ENCODE results near the gene BNC2. TPM values are rescaled to one million over a fixed set of nuclear protein-coding genes. Genes with fewer than 3 reads are reported as not detected.

Gene BNC2
- total and polyA plus RNA-seq, 2 donors, result 1.8 to 3.9 TPM

DNA sequence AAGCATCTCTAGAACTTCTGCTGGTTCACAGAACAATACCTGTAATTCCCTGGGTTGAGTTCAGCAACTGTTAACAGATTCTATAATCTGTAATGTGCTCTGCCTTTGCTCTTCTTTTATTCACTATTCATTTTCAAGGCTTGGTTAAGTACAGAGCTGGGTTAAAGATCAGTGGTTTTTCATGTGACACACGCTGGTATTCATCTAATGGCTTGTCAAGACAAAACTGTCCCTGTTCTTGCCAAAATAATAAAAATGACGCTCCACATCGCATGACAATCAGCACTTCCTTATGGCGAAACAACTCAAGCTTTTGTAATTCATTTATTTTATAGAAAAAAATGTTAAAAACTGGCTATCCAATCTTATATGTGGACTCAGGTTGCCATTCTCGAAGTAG is 137.9 kb downstream of the BNC2 start:
- 92% methylated on average over 5 of the region's 5 CpGs for WGBS
- DNase-seq (ENCODE audit: low read depth in 6 of 9, low spot score in 9 of 9), result no peak
- Histone ChIP-seq H3K27me3 (ENCODE audit: control insufficient read depth in 2 of 2, insufficient read depth in 1 of 2, low read length in 1 of 2) (peaks cover 7 to 17% of the 10 kb centered on the region in 2 donors), H3K27ac (ENCODE audit: low read depth in 1 of 2, low read length in 1 of 2) (no peak overlapping the region), H3K36me3 (ENCODE audit: control insufficient read depth in 2 of 2, insufficient read depth in 2 of 2, low read length in 1 of 2) (no peaks in the 10 kb centered on the region), H3K9me3 (ENCODE audit: control insufficient read depth in 2 of 2, insufficient read depth in 1 of 2, low read length in 1 of 2) (no peaks in the 10 kb centered on the region), H3K4me3 (ENCODE audit: low read length in 2 of 2) (no peak overlapping the region), H3K4me1 (ENCODE audit: control insufficient read depth in 2 of 2, insufficient read depth in 2 of 2, low read length in 2 of 2) (no peaks in the 10 kb centered on the region)

DNA sequence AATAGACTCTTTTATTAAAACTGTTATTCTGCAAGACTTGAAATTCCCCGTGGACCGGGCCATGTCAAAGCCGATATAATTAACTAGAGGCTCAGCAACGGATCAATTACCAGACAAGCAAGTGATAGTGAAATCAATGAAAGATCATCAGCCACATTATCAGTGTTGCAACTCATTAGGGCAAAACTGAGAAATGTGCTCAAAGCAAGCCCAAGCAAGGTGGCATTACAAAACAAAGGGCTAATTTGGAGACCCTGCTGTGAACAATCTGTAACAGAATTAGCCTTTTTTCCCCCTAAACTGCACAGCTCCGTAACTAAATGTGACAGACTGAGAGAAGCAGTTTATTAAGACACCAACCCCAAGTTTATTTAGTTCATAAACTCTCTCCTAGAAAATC is 140.3 kb downstream of the BNC2 start:
- peaks cover 16 to 32% of the 10 kb centered on the region in 2 donors for H3K27me3 ChIP-seq (ENCODE audit: control insufficient read depth in 2 of 2, insufficient read depth in 1 of 2, low read length in 1 of 2)
- H3K27ac ChIP-seq (ENCODE audit: low read depth in 1 of 2, low read length in 1 of 2), result no peak overlapping the region
- H3K36me3 ChIP-seq (ENCODE audit: control insufficient read depth in 2 of 2, insufficient read depth in 2 of 2, low read length in 1 of 2), result no peaks in the 10 kb centered on the region
- H3K9me3 ChIP-seq (ENCODE audit: control insufficient read depth in 2 of 2, insufficient read depth in 1 of 2, low read length in 1 of 2), result no peaks in the 10 kb centered on the region
- WGBS, result 82% methylated on average over 5 of the region's 5 CpGs
- H3K4me3 ChIP-seq (ENCODE audit: low read length in 2 of 2), result no peak overlapping the region
- DNase-seq (ENCODE audit: low read depth in 6 of 9, low spot score in 9 of 9), result no peak
- peaks cover 0 to 4% of the 10 kb centered on the region in 2 donors for H3K4me1 ChIP-seq (ENCODE audit: control insufficient read depth in 2 of 2, insufficient read depth in 2 of 2, low read length in 2 of 2)

DNA sequence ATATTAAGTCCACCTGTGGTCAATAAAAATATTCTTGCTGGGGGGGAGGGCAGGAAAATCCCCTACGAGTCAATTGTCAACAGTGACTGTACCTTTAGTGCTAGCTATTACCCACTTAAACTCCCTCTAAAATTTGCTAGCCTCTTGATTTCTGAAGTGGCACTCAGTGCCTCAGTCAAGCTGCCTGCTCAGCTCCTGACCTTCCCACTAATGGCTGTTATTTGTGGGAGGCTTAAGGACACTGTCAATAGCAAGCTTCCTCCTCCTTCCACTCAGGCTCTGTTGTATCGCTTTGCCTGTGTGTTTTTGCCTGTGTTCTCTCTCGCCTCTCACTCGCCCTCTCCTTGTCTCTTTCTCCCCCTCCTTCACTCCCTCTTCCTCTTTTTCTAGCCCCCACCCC is 140.8 kb downstream of the BNC2 start:
- 88% methylated on average over 4 of the region's 4 CpGs for WGBS

DNA sequence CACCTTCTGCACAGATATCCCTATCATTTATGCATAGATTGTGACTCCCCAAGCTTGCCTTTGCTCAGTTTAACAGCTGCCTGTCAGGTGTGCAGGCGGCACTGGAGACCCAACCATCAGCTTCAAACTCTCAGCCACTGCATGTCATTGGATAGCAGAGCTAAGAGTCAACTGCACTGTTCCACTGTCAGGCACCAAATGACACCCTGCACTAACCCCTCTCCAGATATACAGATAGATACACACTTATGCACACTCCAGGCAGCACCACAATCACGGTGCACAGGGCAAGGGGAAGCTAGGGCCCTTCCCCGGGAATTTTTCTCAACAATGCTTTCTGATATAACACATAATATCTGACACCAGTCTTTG is 142.3 kb downstream of the BNC2 start:
- H3K27me3 ChIP-seq (ENCODE audit: control insufficient read depth in 2 of 2, insufficient read depth in 1 of 2, low read length in 1 of 2), result peaks cover 16 to 32% of the 10 kb centered on the region in 2 donors
- DNase-seq (ENCODE audit: low read depth in 6 of 9, low spot score in 9 of 9), result no peak
- H3K27ac ChIP-seq (ENCODE audit: low read depth in 1 of 2, low read length in 1 of 2), result no peak overlapping the region
- H3K9me3 ChIP-seq (ENCODE audit: control insufficient read depth in 2 of 2, insufficient read depth in 1 of 2, low read length in 1 of 2), result no peaks in the 10 kb centered on the region
- peaks cover 0 to 4% of the 10 kb centered on the region in 2 donors for H3K4me1 ChIP-seq (ENCODE audit: control insufficient read depth in 2 of 2, insufficient read depth in 2 of 2, low read length in 2 of 2)
- no peak overlapping the region for H3K4me3 ChIP-seq (ENCODE audit: low read length in 2 of 2)
- whole genome bisulfite sequencing, result 93% methylated on average over 3 of the region's 3 CpGs
- no peaks in the 10 kb centered on the region for H3K36me3 ChIP-seq (ENCODE audit: control insufficient read depth in 2 of 2, insufficient read depth in 2 of 2, low read length in 1 of 2)

More for the DNA sequence above, 140.8 kb downstream of the BNC2 start:
- Histone ChIP-seq H3K36me3 (ENCODE audit: control insufficient read depth in 2 of 2, insufficient read depth in 2 of 2, low read length in 1 of 2) (no peaks in the 10 kb centered on the region), H3K27ac (ENCODE audit: low read depth in 1 of 2, low read length in 1 of 2) (no peak overlapping the region), H3K4me1 (ENCODE audit: control insufficient read depth in 2 of 2, insufficient read depth in 2 of 2, low read length in 2 of 2) (peaks cover 0 to 4% of the 10 kb centered on the region in 2 donors), H3K27me3 (ENCODE audit: control insufficient read depth in 2 of 2, insufficient read depth in 1 of 2, low read length in 1 of 2) (peaks cover 16 to 32% of the 10 kb centered on the region in 2 donors), H3K9me3 (ENCODE audit: control insufficient read depth in 2 of 2, insufficient read depth in 1 of 2, low read length in 1 of 2) (no peaks in the 10 kb centered on the region), H3K4me3 (ENCODE audit: low read length in 2 of 2) (no peak overlapping the region)
- no peak for DNase-seq (ENCODE audit: low read depth in 6 of 9, low spot score in 9 of 9)

DNA sequence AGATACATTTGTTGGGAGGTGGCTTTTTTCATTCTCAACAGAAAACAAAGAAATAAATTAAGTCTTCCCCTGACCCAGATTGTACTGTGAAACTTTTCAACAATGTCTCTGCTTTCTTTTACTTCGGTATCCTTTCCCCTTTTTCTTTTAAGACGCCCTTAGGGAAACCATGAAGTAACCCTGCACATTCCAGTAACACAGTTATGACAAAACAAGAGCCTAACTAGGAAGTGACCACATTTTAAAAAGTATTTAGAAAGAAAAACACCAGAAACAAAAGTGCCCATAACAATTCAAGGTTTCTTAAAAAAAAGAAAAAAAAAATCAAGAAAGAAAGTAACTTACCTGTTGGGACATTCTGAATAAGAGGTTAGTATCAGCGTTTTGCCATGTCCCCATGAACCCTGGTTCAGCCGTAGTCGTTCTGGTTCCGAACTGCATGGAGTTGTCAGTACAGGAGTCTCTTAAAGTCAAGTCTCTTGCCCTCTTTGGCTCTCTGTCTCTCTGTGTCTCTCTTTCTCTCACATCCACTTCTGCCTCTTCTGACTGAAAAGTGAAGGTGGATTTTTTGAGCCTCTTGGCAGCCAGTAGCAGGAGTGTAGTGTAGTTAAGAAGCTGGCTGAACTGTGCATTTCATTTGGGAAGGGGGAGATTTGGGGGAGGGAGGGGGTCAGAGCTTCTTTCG is 142.9 kb downstream of the BNC2 start:
- WGBS, result 49% methylated on average over 7 of the region's 7 CpGs
- Histone ChIP-seq H3K4me3 (ENCODE audit: low read length in 2 of 2) (peak overlapping the region; percentile 28 to 37), H3K36me3 (ENCODE audit: control insufficient read depth in 2 of 2, insufficient read depth in 2 of 2, low read length in 1 of 2) (no peaks in the 10 kb centered on the region), H3K27ac (ENCODE audit: low read depth in 1 of 2, low read length in 1 of 2) (no peak overlapping the region), H3K9me3 (ENCODE audit: control insufficient read depth in 2 of 2, insufficient read depth in 1 of 2, low read length in 1 of 2) (no peaks in the 10 kb centered on the region), H3K27me3 (ENCODE audit: control insufficient read depth in 2 of 2, insufficient read depth in 1 of 2, low read length in 1 of 2) (peaks cover 16 to 32% of the 10 kb centered on the region in 2 donors), H3K4me1 (ENCODE audit: control insufficient read depth in 2 of 2, insufficient read depth in 2 of 2, low read length in 2 of 2) (peaks cover 0 to 4% of the 10 kb centered on the region in 2 donors)
- peak in 1 of 9 donors; percentile 13 for DNase-seq (ENCODE audit: low read depth in 6 of 9, low spot score in 9 of 9)

DNA sequence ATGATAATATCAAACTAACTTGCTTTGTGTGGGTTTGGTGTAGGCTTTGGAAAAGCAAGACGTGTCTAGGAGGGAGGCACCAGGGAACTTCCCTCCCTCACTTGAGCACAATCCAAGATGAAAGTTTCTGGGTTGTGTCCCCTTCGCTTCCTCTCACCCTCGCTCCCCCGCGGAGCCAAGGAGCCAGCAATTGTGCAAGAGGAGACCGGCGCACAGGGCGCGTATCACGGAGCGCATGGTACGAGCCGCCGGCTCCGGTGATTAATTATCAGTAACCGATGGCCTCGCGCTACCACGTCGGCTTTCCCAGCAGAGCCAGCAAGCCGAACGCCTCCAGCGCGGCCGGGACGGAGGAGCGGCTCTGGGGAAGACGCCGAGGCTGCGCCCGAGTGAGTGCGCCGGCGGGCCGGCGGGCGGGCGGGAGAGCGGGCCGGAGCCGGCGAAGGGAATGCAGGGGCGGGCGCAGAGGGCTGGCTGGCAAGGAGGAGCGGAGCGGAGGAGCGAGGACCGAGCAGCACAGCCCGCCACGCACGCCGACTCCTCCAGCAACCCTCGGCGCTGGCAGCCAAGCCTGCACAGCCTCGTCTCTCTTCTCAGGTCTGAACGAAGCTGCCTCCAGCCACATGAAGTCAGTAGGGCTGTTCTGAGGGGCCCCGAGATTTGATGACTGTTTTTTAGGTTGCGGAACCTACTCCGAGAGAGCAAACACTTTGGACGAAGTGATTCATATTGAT is 143.6 kb downstream of the BNC2 start:
- peak overlapping the region; percentile 28 to 37 for H3K4me3 ChIP-seq (ENCODE audit: low read length in 2 of 2)
- H3K9me3 ChIP-seq (ENCODE audit: control insufficient read depth in 2 of 2, insufficient read depth in 1 of 2, low read length in 1 of 2), result no peaks in the 10 kb centered on the region
- H3K4me1 ChIP-seq (ENCODE audit: control insufficient read depth in 2 of 2, insufficient read depth in 2 of 2, low read length in 2 of 2), result peaks cover 0 to 4% of the 10 kb centered on the region in 2 donors
- no peaks in the 10 kb centered on the region for H3K36me3 ChIP-seq (ENCODE audit: control insufficient read depth in 2 of 2, insufficient read depth in 2 of 2, low read length in 1 of 2)
- peaks cover 16 to 32% of the 10 kb centered on the region in 2 donors for H3K27me3 ChIP-seq (ENCODE audit: control insufficient read depth in 2 of 2, insufficient read depth in 1 of 2, low read length in 1 of 2)
- peak in 3 of 9 donors; percentile 21 to 50 (median 21) for DNase-seq (ENCODE audit: low read depth in 6 of 9, low spot score in 9 of 9)
- 1% methylated on average over 60 of the region's 60 CpGs for WGBS
- peak overlapping the region in 1 of 2 donors; percentile 79 for H3K27ac ChIP-seq (ENCODE audit: low read depth in 1 of 2, low read length in 1 of 2)

DNA sequence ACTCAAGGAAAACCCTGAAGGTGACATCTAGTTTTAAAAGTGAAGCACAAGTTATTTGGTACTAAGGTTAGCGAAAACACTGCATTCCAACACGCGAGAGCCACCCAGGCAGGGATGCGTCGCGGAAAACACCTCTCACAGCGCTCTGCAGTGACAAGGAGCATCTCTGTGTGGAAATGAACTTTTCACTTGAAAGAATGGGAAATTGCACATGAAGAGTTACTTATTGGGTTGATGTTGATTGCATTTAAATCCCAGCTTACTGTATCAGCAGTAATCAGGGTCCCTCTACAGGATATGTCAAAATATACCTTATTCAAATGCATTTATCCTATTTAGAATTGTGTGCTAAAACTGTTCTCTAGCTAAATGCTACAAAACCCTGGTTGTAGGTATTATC is 144.4 kb downstream of the BNC2 start:
- 57% methylated on average over 7 of the region's 7 CpGs for WGBS
- no peaks in the 10 kb centered on the region for H3K36me3 ChIP-seq (ENCODE audit: control insufficient read depth in 2 of 2, insufficient read depth in 2 of 2, low read length in 1 of 2)
- H3K27me3 ChIP-seq (ENCODE audit: control insufficient read depth in 2 of 2, insufficient read depth in 1 of 2, low read length in 1 of 2), result peaks cover 16 to 32% of the 10 kb centered on the region in 2 donors
- no peaks in the 10 kb centered on the region for H3K9me3 ChIP-seq (ENCODE audit: control insufficient read depth in 2 of 2, insufficient read depth in 1 of 2, low read length in 1 of 2)
- peaks cover 0 to 4% of the 10 kb centered on the region in 2 donors for H3K4me1 ChIP-seq (ENCODE audit: control insufficient read depth in 2 of 2, insufficient read depth in 2 of 2, low read length in 2 of 2)
- peak in 1 of 9 donors; percentile 34 for DNase-seq (ENCODE audit: low read depth in 6 of 9, low spot score in 9 of 9)
- H3K4me3 ChIP-seq (ENCODE audit: low read length in 2 of 2), result no peak overlapping the region
- H3K27ac ChIP-seq (ENCODE audit: low read depth in 1 of 2, low read length in 1 of 2), result no peak overlapping the region

DNA sequence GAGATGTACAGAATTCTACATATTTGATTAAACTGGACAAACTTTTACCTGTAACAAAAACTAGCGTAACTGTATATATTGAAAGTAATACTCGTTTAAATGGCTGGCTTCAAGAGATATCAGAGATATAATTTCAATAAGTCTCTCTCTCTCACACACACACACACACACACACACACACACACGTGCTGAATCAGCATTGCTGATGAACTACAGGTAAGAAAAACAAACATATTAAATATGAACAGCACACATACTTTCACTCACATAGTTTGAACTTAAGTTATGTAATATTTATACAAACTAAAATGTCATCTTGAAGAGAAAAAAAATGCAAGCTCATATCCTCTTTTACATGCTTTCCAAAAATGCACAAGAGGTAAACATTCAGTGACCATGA is 145.4 kb downstream of the BNC2 start:
- WGBS, result 84% methylated on average over 3 of the region's 3 CpGs
- no peak for DNase-seq (ENCODE audit: low read depth in 6 of 9, low spot score in 9 of 9)
- no peak overlapping the region for H3K4me3 ChIP-seq (ENCODE audit: low read length in 2 of 2)
- H3K4me1 ChIP-seq (ENCODE audit: control insufficient read depth in 2 of 2, insufficient read depth in 2 of 2, low read length in 2 of 2), result peaks cover 0 to 4% of the 10 kb centered on the region in 2 donors
- H3K27ac ChIP-seq (ENCODE audit: low read depth in 1 of 2, low read length in 1 of 2), result no peak overlapping the region
- H3K27me3 ChIP-seq (ENCODE audit: control insufficient read depth in 2 of 2, insufficient read depth in 1 of 2, low read length in 1 of 2), result peaks cover 16 to 32% of the 10 kb centered on the region in 2 donors
- no peaks in the 10 kb centered on the region for H3K36me3 ChIP-seq (ENCODE audit: control insufficient read depth in 2 of 2, insufficient read depth in 2 of 2, low read length in 1 of 2)
- no peaks in the 10 kb centered on the region for H3K9me3 ChIP-seq (ENCODE audit: control insufficient read depth in 2 of 2, insufficient read depth in 1 of 2, low read length in 1 of 2)

DNA sequence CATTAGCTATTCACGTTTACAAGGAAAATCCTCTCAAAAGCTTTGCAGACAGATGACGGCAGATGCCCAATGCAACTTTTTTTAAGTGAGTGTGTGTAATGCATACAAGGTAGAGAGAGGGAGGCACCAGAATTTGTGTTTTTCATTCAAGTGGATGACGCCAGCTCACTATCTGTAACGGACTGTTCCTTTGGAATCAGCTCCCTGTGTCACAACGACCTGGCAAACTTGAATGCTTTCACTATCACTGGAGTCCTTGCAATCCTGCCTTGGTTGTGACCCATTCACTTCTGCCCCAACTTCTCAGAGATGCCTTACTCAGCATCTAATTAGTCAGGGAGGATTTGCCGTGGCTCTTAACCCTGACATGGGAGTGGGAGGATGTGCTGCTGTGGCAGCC is 148.5 kb downstream of the BNC2 start:
- H3K4me3 ChIP-seq (ENCODE audit: low read length in 2 of 2), result no peak overlapping the region
- whole genome bisulfite sequencing, result 90% methylated on average over 6 of the region's 6 CpGs
- peaks cover 0 to 4% of the 10 kb centered on the region in 2 donors for H3K4me1 ChIP-seq (ENCODE audit: control insufficient read depth in 2 of 2, insufficient read depth in 2 of 2, low read length in 2 of 2)
- H3K36me3 ChIP-seq (ENCODE audit: control insufficient read depth in 2 of 2, insufficient read depth in 2 of 2, low read length in 1 of 2), result no peaks in the 10 kb centered on the region
- H3K9me3 ChIP-seq (ENCODE audit: control insufficient read depth in 2 of 2, insufficient read depth in 1 of 2, low read length in 1 of 2), result no peaks in the 10 kb centered on the region
- DNase-seq (ENCODE audit: low read depth in 6 of 9, low spot score in 9 of 9), result no peak
- H3K27me3 ChIP-seq (ENCODE audit: control insufficient read depth in 2 of 2, insufficient read depth in 1 of 2, low read length in 1 of 2), result peaks cover 6 to 10% of the 10 kb centered on the region in 2 donors
- H3K27ac ChIP-seq (ENCODE audit: low read depth in 1 of 2, low read length in 1 of 2), result no peak overlapping the region

Data from thymus (tissue), 11 donors.